HG03571 (cell line): ENCODE data around the gene ZNF74.
"Not testable (repeated sequence)": the region's sequence is repeated elsewhere in the genome, so short reads cannot be mapped to it uniquely, and the experiment has no call there.

Experiments used
- ATAC-seq: cut with Tn5 transposase; IDR thresholded peaks from one replicate; pipeline ENCODE4 v1.9.1; 2021; ENCODE audit not compliant: unreplicated experiment

Gene ZNF74

DNA sequence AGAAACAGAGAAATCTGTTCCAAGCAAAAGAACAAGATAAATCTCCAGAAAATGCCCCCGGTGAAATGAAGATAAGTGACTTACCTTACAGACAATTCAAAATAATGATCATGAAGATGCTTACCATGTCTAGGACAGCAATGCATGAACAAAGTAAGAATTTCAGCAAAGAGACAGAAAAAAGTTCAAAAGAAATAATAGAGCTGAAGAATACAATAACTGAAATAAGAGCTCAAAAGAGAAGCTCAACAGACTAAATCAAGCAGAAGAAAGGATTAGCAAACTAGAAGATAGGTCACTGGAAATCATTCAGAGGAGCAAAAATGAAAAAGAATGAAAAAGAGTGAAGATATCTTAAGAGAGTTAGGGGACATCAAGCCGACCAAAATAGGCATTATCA, 19.8 kb upstream of the ZNF74 start:
- ATAC-seq: not testable (repeated sequence)

- not testable (repeated sequence) for ATAC-seq
Observed at GRCh38 chr22:20376281-20376680, 17.7 kb upstream of the ZNF74 start.

DNA sequence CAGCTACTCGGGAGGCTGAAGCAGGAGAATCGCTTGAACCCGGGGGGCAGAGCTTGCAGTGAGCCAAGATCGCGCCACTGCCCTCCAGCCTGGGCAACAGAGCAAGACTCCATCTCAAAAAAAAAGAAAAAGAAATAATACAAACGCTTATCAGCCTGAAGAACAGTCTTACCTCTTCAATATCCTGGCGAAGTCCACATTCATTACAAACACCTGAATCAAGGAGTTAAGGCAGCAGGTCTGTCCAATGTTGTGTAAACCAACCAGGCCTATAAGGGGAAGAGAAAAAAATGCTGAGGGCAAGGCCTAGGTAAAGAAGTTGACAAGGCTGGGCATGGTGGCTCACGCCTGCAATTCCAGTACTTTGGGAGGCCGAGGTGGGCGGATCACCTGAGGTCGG, 17.0 kb upstream of the ZNF74 start:
- ATAC-seq: not testable (repeated sequence)

DNA sequence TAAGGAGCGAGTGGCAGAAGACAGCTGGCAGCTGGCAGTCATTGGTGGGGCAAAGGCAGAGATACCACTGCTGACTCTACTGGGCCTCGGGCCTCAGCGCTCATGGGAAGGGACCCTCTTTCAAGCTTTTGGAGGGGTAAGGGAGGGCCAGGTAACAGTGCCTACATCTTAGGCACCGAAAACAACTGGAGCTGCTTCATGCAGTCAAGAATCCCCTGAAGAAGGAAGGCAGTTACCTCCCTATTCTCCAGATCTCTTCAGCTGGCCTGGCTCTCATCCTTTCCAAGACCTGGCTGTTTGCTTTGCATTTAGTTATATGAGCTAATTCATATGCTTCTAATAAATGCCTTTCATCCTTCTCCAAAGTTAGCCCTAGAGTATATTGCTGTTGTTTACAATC, 15.8 kb upstream of the ZNF74 start:
- ATAC-seq: no peak

- ATAC-seq: not testable (repeated sequence)
Observed at GRCh38 chr22:20378684-20379083, 15.3 kb upstream of the ZNF74 start.

GRCh38 chr22:20380486-20380885, 13.5 kb upstream of the ZNF74 start:
- ATAC-seq: no peak

DNA sequence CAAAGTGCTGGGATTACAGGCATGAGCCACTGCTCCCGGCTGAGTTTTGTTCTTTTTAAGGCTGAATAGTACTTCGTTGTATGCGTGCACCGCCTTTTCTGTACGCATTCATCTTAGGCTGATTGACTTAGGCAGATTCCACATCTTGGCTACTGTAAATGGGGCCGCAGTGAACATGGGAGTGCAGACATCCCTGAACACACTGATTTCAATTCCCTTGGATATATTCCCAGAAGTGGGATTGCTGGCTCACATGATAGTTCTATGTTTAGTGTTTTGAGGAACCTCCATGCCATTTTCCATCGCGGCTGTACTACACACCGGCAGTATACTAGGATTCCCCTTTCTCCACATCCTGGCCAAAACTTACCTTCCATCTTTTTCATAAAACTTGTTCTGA, 10.4 kb upstream of the ZNF74 start:
- ATAC-seq: no peak

- ATAC-seq: no peak
Observed at GRCh38 chr22:20384171-20384570, 9.8 kb upstream of the ZNF74 start.

DNA sequence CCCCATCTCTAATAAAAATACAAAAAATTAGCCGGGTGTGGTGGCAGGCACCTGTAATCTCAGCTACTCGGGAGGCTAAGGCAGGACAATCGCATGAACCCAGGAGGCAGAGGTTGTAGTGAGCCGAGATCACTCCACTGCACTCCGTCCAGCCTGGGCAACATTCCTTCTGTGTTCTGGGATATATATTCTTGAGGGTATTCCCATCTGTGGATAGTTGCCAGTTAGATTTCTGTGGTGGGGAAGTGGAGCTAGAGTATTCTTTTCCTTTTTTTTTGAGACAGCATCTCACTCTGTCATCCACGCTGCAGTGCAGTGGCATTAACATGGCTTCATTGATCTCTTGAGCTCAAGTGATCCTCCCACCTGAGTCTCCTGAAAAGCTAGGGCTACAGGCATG, 9.1 kb upstream of the ZNF74 start:
- no peak for ATAC-seq

DNA sequence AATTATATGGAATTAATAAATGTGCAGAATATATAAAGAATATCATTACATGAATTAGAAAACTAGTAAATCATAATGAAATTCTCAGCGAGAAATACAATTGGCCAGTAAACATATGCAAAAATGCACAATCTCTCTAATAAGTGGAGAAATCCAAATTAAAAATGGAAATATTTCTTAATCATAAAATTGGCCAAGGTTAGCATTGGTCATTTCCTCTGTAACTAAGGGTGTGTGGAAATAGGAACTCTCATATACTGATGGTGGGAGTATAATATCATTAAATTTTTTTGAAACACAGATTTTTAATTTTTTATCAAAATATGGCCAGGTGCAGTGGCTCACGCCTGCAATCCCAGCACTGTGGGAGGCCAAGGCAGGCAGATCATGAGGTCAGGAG, 7.6 kb upstream of the ZNF74 start:
- ATAC-seq: no peak

DNA sequence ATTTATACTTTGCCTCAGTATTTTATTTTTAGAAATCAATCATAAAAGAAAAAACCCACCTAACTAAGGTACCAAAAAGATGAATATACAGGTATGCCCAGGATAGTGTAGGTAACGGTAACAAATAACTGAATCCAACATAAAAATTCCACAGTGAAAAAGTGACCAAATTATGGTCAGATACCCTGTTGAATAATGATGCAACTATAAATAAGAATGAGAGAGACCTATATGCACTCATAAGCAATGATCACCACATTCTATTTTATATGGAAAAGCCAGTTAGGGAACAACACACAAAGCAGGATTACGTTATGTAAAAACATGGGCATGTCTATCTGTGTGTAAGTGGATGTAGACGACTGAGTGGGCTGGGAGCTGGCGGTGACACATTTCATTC, 7.0 kb upstream of the ZNF74 start:
- no peak for ATAC-seq

DNA sequence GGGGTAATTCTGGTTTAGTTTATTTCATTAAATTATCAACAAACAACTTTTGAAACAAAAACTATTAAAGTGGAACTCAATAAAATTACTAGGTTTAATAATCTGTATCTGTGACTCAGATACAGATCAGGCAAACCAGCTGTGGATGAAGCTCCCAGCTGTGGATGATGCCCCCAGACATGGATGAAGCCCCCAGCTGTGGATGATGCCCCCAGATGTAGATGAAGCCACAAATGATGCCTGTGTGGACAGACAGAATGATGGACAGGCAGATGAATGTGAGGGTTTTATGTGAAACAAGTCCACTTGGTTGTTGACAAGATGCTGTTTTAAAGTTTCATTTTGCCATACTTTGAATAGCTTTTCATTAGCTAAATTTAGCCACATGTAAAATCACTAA, 5.8 kb upstream of the ZNF74 start:
- ATAC-seq: no peak

- ATAC-seq: no peak
Observed at GRCh38 chr22:20389288-20389687, 4.7 kb upstream of the ZNF74 start.

DNA sequence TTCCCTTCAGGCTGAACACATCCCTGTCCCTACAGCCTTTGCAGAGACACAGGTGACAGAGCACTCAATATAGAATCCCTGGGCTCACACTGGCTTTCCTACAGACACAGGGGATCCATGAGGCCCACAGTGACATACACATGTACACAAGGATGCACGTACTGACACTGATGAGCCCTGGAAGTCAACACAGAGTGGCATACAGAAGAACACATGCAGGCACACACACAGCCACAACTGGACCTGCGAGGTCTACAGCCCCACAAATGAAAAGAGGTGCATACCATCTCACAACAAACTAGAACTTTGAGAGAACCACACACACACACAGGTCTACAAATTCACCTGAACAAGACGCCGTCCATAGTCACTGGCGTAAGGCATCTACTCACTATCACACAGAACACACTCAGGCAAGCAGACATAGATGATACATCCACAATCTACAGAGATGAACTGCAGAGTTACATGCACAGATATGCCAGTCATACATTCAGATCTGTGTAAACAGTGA, 3.5 kb upstream of the ZNF74 start:
- ATAC-seq: no peak

- no peak for ATAC-seq
Observed at GRCh38 chr22:20391222-20391621, 2.7 kb upstream of the ZNF74 start.

- ATAC-seq: not testable (repeated sequence)
Observed at GRCh38 chr22:20392365-20392881, 1.5 kb upstream of the ZNF74 start.

DNA sequence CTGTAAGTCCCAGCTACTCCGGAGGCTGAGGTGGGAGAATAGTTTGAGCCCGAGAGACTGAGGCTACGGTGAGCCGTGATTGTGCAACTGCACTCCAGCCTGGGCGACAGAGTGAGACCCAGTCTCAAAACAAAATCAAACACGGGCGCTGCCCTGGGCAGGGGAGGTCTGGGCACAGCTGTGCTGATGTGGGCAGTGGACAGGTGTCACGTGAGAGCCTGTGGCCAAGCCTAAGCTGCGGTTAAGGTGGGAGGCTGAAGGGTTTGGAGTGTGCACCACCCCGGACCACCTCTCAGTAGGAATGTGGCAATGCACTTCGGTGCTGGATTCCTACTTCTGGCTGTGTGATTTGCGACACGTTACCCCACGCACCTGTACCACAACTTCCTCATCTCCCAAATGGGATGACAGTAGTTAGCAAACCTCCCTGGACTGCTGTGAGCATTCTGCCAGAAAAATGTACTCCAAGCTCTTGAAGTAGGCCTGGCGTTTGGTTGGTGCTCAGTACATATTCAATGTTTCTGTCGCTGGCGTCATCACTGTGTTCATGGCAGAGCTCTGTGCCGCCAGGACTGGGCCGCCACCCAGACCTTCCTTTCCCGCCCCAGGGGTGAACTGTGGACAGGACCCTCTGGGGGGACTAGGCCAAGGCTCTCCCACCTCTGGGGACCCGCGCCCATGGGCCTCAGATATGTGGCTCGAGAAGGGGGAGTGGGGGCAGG, 807 bp upstream of the ZNF74 start:
- ATAC-seq: no peak

- ATAC-seq: no peak
Observed at GRCh38 chr22:20395181-20395906, 1.4 kb downstream of the ZNF74 start.

- no peak for ATAC-seq
Observed at GRCh38 chr22:20395907-20396287, 1.9 kb downstream of the ZNF74 start.

DNA sequence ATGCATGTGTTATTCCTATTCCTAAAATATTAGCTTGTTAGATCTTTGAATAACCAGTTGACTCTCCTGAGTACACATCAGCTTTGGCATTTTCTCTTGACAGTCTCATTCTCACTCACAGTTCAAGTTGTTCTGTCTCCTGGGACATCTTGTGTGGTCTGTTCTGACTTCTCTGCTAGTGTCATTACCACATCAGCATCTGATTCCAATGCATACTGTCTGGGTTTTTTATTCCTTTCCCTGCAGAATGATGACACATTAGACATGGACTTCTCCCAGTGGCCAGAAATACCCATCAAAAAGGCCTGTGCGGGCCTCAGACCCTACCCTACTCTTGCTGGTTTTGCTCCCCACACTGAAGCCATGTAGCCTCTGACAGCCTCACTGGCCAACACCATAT, 2.7 kb downstream of the ZNF74 start:
- ATAC-seq: no peak

- no peak for ATAC-seq
Observed at GRCh38 chr22:20397498-20397897, 3.5 kb downstream of the ZNF74 start.

DNA sequence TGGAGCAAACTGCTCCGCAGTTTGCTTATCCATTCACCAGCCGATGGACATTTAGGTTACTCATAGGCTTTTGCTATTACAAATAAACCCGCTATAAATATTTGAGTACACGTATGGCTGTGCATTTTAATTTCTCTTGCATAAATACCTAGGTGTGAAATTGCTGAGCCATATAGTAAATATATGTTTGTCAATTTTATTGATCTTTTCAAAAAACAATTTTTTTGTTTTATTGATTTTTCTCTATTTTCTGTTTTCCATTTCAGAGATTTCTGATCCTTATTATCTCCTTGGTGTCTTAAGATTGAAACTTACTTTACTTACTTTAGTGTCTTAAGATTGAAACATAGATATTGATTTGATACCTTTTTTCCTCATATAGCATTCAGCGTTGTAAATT, 4.5 kb downstream of the ZNF74 start:
- no peak for ATAC-seq
